Muscle layer of colon (tissue), 2 donors: ENCODE measurements around the gene CLCN3.
A peak's percentile ranks its signal among the peaks of the same experiment; 100 is the strongest.

ENCODE experiments used
- H3K27ac ChIP-seq: one replicate; pipeline ENCODE4 v1.7.0; 2013; ENCODE audit warnings: low read depth, mild to moderate bottlenecking, low read length, moderate library complexity
- H3K27me3 ChIP-seq, 2 donors: one replicate each; pipeline ENCODE4 v1.7.0; 2013; ENCODE audit warnings: low read length in 2 of 2, mild to moderate bottlenecking in 2 of 2; ENCODE audit not compliant: insufficient read depth in 2 of 2, control insufficient read depth in 1 of 2
- H3K36me3 ChIP-seq: one replicate; pipeline ENCODE4 v1.7.0; 2013; ENCODE audit warnings: mild to moderate bottlenecking, low read length; ENCODE audit not compliant: insufficient read depth
- H3K4me1 ChIP-seq: one replicate; pipeline ENCODE4 v1.7.0; 2013; ENCODE audit warnings: mild to moderate bottlenecking, low read length; ENCODE audit not compliant: insufficient read depth
- H3K4me3 ChIP-seq, 2 donors: one replicate each; pipeline ENCODE4 v1.7.0; 2013; ENCODE audit warnings: low read length in 2 of 2, low read depth in 1 of 2, mild to moderate bottlenecking in 1 of 2, moderate library complexity in 1 of 2
- H3K9ac ChIP-seq: one replicate; pipeline ENCODE4 v1.7.0; 2013; ENCODE audit warnings: low read length
- H3K9me3 ChIP-seq: one replicate; pipeline ENCODE4 v1.7.0; 2013; ENCODE audit warnings: mild to moderate bottlenecking, low read length
- donor health status: abdominal sarcoma.
- donor health status: Adenocarcinoma of cecum.

Gene CLCN3

GRCh38 chr4:169659716-169660670, 39.6 kb downstream of the CLCN3 start:
- Histone ChIP-seq H3K9ac (peak overlapping the region; percentile 72), H3K27ac (peak overlapping the region; percentile 79), H3K9me3 (no peaks in the 10 kb centered on the region), H3K36me3 (no peaks in the 10 kb centered on the region), H3K27me3 (no peaks in the 10 kb centered on the region), H3K4me1 (peaks cover 17% of the 10 kb centered on the region), H3K4me3 (peak overlapping the region; percentile 24 to 75)

GRCh38 chr4:169660929-169661328, 40.6 kb downstream of the CLCN3 start:
- no peaks in the 10 kb centered on the region for H3K27me3 ChIP-seq
- no peaks in the 10 kb centered on the region for H3K36me3 ChIP-seq
- H3K9ac ChIP-seq, result peak overlapping the region; percentile 72
- no peak overlapping the region for H3K27ac ChIP-seq
- H3K4me1 ChIP-seq, result peaks cover 17% of the 10 kb centered on the region
- no peaks in the 10 kb centered on the region for H3K9me3 ChIP-seq
- H3K4me3 ChIP-seq, result no peak overlapping the region

GRCh38 chr4:169661761-169662160, 41.4 kb downstream of the CLCN3 start:
- no peaks in the 10 kb centered on the region for H3K9me3 ChIP-seq
- H3K27me3 ChIP-seq, result no peaks in the 10 kb centered on the region
- no peak overlapping the region for H3K4me3 ChIP-seq
- peaks cover 17% of the 10 kb centered on the region for H3K4me1 ChIP-seq
- no peak overlapping the region for H3K27ac ChIP-seq
- H3K36me3 ChIP-seq, result no peaks in the 10 kb centered on the region
- H3K9ac ChIP-seq, result no peak overlapping the region

- Histone ChIP-seq H3K27ac (no peak overlapping the region), H3K9me3 (no peaks in the 10 kb centered on the region), H3K4me1 (peaks cover 17% of the 10 kb centered on the region), H3K9ac (no peak overlapping the region), H3K36me3 (no peaks in the 10 kb centered on the region), H3K27me3 (no peaks in the 10 kb centered on the region), H3K4me3 (no peak overlapping the region)
These were observed 41.8 kb downstream of the CLCN3 start for GRCh38 chr4:169662206-169662605.

GRCh38 chr4:169663402-169663801, 43.0 kb downstream of the CLCN3 start:
- H3K9me3 ChIP-seq, result no peaks in the 10 kb centered on the region
- no peak overlapping the region for H3K27ac ChIP-seq
- H3K4me1 ChIP-seq, result peaks cover 17% of the 10 kb centered on the region
- no peak overlapping the region for H3K9ac ChIP-seq
- H3K36me3 ChIP-seq, result no peaks in the 10 kb centered on the region
- no peak overlapping the region for H3K4me3 ChIP-seq
- H3K27me3 ChIP-seq, result no peaks in the 10 kb centered on the region

GRCh38 chr4:169663831-169664230, 43.5 kb downstream of the CLCN3 start:
- peaks cover 17% of the 10 kb centered on the region for H3K4me1 ChIP-seq
- no peak overlapping the region for H3K27ac ChIP-seq
- no peaks in the 10 kb centered on the region for H3K9me3 ChIP-seq
- no peaks in the 10 kb centered on the region for H3K27me3 ChIP-seq
- H3K4me3 ChIP-seq, result no peak overlapping the region
- H3K36me3 ChIP-seq, result no peaks in the 10 kb centered on the region
- no peak overlapping the region for H3K9ac ChIP-seq

GRCh38 chr4:169664615-169665014, 44.2 kb downstream of the CLCN3 start:
- H3K4me1 ChIP-seq, result peaks cover 12% of the 10 kb centered on the region
- no peak overlapping the region for H3K27ac ChIP-seq
- H3K9ac ChIP-seq, result no peak overlapping the region
- H3K9me3 ChIP-seq, result no peaks in the 10 kb centered on the region
- no peaks in the 10 kb centered on the region for H3K27me3 ChIP-seq
- no peaks in the 10 kb centered on the region for H3K36me3 ChIP-seq
- no peak overlapping the region for H3K4me3 ChIP-seq

GRCh38 chr4:169665046-169665737, 44.8 kb downstream of the CLCN3 start:
- Histone ChIP-seq H3K9me3 (no peaks in the 10 kb centered on the region), H3K4me3 (no peak overlapping the region), H3K4me1 (peaks cover 12% of the 10 kb centered on the region), H3K36me3 (no peaks in the 10 kb centered on the region), H3K27me3 (no peaks in the 10 kb centered on the region), H3K9ac (no peak overlapping the region), H3K27ac (no peak overlapping the region)

GRCh38 chr4:169668069-169668721, 47.8 kb downstream of the CLCN3 start:
- no peaks in the 10 kb centered on the region for H3K27me3 ChIP-seq
- no peak overlapping the region for H3K27ac ChIP-seq
- H3K4me1 ChIP-seq, result peaks cover 12% of the 10 kb centered on the region
- no peaks in the 10 kb centered on the region for H3K36me3 ChIP-seq
- H3K9me3 ChIP-seq, result no peaks in the 10 kb centered on the region
- H3K9ac ChIP-seq, result no peak overlapping the region
- H3K4me3 ChIP-seq, result no peak overlapping the region

GRCh38 chr4:169675825-169676224, 55.4 kb downstream of the CLCN3 start:
- Histone ChIP-seq H3K9ac (no peak overlapping the region), H3K9me3 (no peaks in the 10 kb centered on the region), H3K4me3 (no peak overlapping the region), H3K4me1 (no peaks in the 10 kb centered on the region), H3K36me3 (no peaks in the 10 kb centered on the region), H3K27me3 (no peaks in the 10 kb centered on the region), H3K27ac (no peak overlapping the region)

- H3K27me3 ChIP-seq, result no peaks in the 10 kb centered on the region
- H3K9me3 ChIP-seq, result no peaks in the 10 kb centered on the region
- no peaks in the 10 kb centered on the region for H3K4me1 ChIP-seq
These were observed 56.9 kb downstream of the CLCN3 start for GRCh38 chr4:169677150-169677748.

More at GRCh38 chr4:169677150-169677748, 56.9 kb downstream of the CLCN3 start:
- H3K27ac ChIP-seq, result no peak overlapping the region
- no peaks in the 10 kb centered on the region for H3K36me3 ChIP-seq
- H3K4me3 ChIP-seq, result no peak overlapping the region
- H3K9ac ChIP-seq, result no peak overlapping the region
